ENCODE measurements around the gene SLC1A2. TPM values are rescaled to one million over a fixed set of nuclear protein-coding genes. Genes with fewer than 3 reads are reported as not detected.

Gene SLC1A2
- total RNA-seq, 1 donor from 2014 or later, result 4.9 TPM

DNA sequence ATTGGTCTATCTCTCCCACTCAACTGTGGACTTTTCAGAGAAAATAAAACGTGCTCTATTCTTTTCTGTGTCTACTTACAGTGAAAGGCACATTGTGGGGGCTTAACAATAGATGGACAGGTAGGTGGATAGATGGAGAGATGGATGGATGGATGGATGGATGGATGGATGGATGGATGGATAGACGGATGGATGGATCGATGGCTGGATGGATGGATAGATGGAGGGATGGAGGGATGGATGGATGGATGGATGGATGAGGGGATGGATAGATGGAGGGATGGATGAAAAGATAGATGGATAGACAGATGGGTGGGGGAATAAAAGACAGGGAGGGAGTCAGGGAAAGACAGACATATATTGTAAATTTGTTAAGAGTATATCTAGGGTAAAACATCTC, 14.2 kb upstream of the SLC1A2 start:
- H3K36me3 Mint-ChIP-seq, result no peaks in the 10 kb centered on the region

DNA sequence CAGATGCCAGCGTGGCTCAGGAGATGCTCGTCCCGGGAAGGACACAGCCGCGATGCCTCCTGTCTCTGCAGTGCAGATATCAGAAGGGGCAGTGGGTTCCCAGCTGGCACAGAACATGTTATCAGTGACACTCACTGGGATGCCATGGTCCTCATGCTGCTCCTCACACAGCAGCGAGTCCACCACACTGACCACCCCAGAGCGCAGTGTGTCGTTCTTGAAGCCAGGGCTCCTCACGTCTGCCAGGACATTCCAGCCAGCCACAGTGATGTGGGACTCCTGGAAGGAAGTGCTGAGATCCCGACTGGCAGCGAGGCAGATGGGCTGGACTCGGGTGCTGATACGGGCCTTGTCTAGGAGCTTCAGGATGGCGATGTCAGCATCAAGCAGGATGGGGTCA, 13.1 kb upstream of the SLC1A2 start:
- H3K4me2 ChIP-seq, result no peak overlapping the region
- no peaks in the 10 kb centered on the region for H3F3A ChIP-seq (ENCODE audit: low read depth)
- Mint-ChIP-seq H3K4me3 (no peak overlapping the region), H3K27ac (no peak overlapping the region), H3K9me3 (peaks cover 3% of the 10 kb centered on the region), H3K36me3 (no peaks in the 10 kb centered on the region), H3K4me1 (no peaks in the 10 kb centered on the region), H3K27me3 (ENCODE audit: insufficient read depth, low read depth) (peaks cover 4% of the 10 kb centered on the region)
- no peak overlapping the region for H2AFZ ChIP-seq (replicated peaks)
- peaks cover 49% of the 10 kb centered on the region for H3K36me3 ChIP-seq
- H3K4me1 ChIP-seq, result no peaks in the 10 kb centered on the region
- no peaks in the 10 kb centered on the region for H3K9me3 ChIP-seq (ENCODE audit: low read depth)
- no peak for TF ChIP-seq EZH2phosphoT487 (IDR thresholded peaks at IDR 0.05)
- TF ChIP-seq EZH2 (IDR thresholded peaks at IDR 0.05), result no peak
- TF ChIP-seq, protein P1, sequence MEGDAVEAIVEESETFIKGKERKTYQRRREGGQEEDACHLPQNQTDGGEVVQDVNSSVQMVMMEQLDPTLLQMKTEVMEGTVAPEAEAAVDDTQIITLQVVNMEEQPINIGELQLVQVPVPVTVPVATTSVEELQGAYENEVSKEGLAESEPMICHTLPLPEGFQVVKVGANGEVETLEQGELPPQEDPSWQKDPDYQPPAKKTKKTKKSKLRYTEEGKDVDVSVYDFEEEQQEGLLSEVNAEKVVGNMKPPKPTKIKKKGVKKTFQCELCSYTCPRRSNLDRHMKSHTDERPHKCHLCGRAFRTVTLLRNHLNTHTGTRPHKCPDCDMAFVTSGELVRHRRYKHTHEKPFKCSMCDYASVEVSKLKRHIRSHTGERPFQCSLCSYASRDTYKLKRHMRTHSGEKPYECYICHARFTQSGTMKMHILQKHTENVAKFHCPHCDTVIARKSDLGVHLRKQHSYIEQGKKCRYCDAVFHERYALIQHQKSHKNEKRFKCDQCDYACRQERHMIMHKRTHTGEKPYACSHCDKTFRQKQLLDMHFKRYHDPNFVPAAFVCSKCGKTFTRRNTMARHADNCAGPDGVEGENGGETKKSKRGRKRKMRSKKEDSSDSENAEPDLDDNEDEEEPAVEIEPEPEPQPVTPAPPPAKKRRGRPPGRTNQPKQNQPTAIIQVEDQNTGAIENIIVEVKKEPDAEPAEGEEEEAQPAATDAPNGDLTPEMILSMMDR (IDR thresholded peaks at IDR 0.05), result no peak
- DNase-seq (ENCODE audit: low spot score), result no peak
- peaks cover 31% of the 10 kb centered on the region for H4K20me1 ChIP-seq (ENCODE audit: low read depth)
- no peaks in the 10 kb centered on the region for H3K27me3 ChIP-seq
- H3K79me2 ChIP-seq (ENCODE audit: low read depth), result no peaks in the 10 kb centered on the region
- no peak overlapping the region for H3K9ac ChIP-seq
- no peak overlapping the region for H3K27ac ChIP-seq
- H3K4me3 ChIP-seq, result no peak overlapping the region

More for the DNA sequence above, 14.2 kb upstream of the SLC1A2 start:
- Mint-ChIP-seq H3K27ac (no peak overlapping the region), H3K9me3 (peaks cover 3% of the 10 kb centered on the region), H3K4me1 (no peaks in the 10 kb centered on the region), H3K27me3 (ENCODE audit: insufficient read depth, low read depth) (peaks cover 4% of the 10 kb centered on the region), H3K4me3 (no peak overlapping the region)
- H3F3A ChIP-seq (ENCODE audit: low read depth), result no peaks in the 10 kb centered on the region
- no peak overlapping the region for H3K27ac ChIP-seq
- no peaks in the 10 kb centered on the region for H3K79me2 ChIP-seq (ENCODE audit: low read depth)
- H3K4me2 ChIP-seq, result no peak overlapping the region
- no peaks in the 10 kb centered on the region for H3K4me1 ChIP-seq
- no peak for TF ChIP-seq EZH2phosphoT487 (IDR thresholded peaks at IDR 0.05)
- no peak for TF ChIP-seq EZH2 (IDR thresholded peaks at IDR 0.05)
- TF ChIP-seq, protein P1 (IDR thresholded peaks at IDR 0.05), result no peak
- H3K27me3 ChIP-seq, result no peaks in the 10 kb centered on the region
- H3K9ac ChIP-seq, result no peak overlapping the region
- no peak overlapping the region for H3K4me3 ChIP-seq
- H3K36me3 ChIP-seq, result peaks cover 45% of the 10 kb centered on the region
- no peak overlapping the region for H2AFZ ChIP-seq (replicated peaks)
- H4K20me1 ChIP-seq (ENCODE audit: low read depth), result peaks cover 27% of the 10 kb centered on the region
- no peaks in the 10 kb centered on the region for H3K9me3 ChIP-seq (ENCODE audit: low read depth)
- DNase-seq (ENCODE audit: low spot score), result no peak

DNA sequence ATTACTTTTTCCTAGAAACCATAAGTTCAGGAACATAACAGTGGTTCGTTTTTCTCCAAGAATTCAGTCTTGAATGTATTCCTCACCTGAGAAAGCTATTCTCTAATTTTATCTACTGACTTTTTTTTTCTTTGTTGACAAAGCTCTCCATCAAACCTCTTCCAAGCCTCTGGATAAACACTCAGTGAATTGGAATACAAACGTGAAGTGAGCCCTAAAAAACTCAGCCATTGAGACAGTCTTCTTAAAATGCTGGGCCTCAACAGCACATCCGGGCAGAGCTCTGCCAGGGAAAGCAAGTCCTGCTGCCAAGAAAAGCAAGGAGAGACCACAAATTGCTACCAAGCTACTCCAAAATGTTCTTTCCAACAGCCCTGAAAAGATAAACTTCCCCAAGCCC, 7.7 kb upstream of the SLC1A2 start:
- Histone ChIP-seq H2AFZ (replicated peaks) (no peak overlapping the region), H3K9me3 (ENCODE audit: low read depth) (no peaks in the 10 kb centered on the region), H3K27ac (no peak overlapping the region), H3K4me1 (no peaks in the 10 kb centered on the region), H3K4me2 (no peak overlapping the region), H3K27me3 (peaks cover 31% of the 10 kb centered on the region), H4K20me1 (ENCODE audit: low read depth) (peaks cover 43% of the 10 kb centered on the region), H3K9ac (no peak overlapping the region), H3K36me3 (peaks cover 33% of the 10 kb centered on the region), H3F3A (ENCODE audit: low read depth) (peaks cover 10% of the 10 kb centered on the region), H3K79me2 (ENCODE audit: low read depth) (no peaks in the 10 kb centered on the region), H3K4me3 (no peak overlapping the region)
- Mint-ChIP-seq H3K4me1 (peaks cover 3% of the 10 kb centered on the region), H3K9me3 (no peaks in the 10 kb centered on the region), H3K27ac (no peak overlapping the region), H3K27me3 (ENCODE audit: insufficient read depth, low read depth) (peaks cover 6% of the 10 kb centered on the region), H3K4me3 (no peak overlapping the region), H3K36me3 (no peaks in the 10 kb centered on the region)
- DNase-seq (ENCODE audit: low spot score), result no peak
- TF ChIP-seq EZH2 (IDR thresholded peaks at IDR 0.05) (no peak), EZH2phosphoT487 (IDR thresholded peaks at IDR 0.05) (no peak)
- TF ChIP-seq, protein P1 (IDR thresholded peaks at IDR 0.05), result no peak

Measured in neural progenitor cell (in vitro differentiated cells).